ENCODE results near the gene RPS6KB1. TPM values are rescaled to one million over a fixed set of nuclear protein-coding genes. Genes with fewer than 3 reads are reported as not detected.
"Not testable (repeated sequence)": the region's sequence is repeated elsewhere in the genome, so short reads cannot be mapped to it uniquely, and the experiment has no call there.

The RPS6KB1 gene
- total and polyA plus RNA-seq, 2 of the 8 experiments (the other 6 are each of a cell fraction or from before 2014, with no cell fraction given) = 3.4 to 28.4 TPM

- H3K18ac ChIP-seq (ENCODE audit: extremely low read depth, low read length); H3K27me3 ChIP-seq (replicated peaks in 1 of 4; ENCODE audit: control insufficient read depth in 3 of 4, extremely low read depth in 1 of 4, insufficient read depth in 3 of 4, low read length in 3 of 4); H3K4me1 ChIP-seq (replicated peaks in 1 of 4; ENCODE audit: control insufficient read depth in 3 of 4, insufficient read depth in 4 of 4, low read length in 3 of 4); H3K9ac ChIP-seq (replicated peaks in 1 of 4; ENCODE audit: extremely low read depth in 1 of 4, low read depth in 3 of 4, low read length in 3 of 4); H2AFZ ChIP-seq (ENCODE audit: low read length); POLR2A ChIA-PET (ENCODE audit: partially characterized antibody); H3K56ac ChIP-seq (replicated peaks; ENCODE audit: insufficient read length, low read depth, low read length); H3K27ac ChIP-seq (ENCODE audit: low read depth, low read length); H3K4me3 ChIP-seq (ENCODE audit: extremely low read depth in 1 of 4, insufficient read depth in 2 of 4, low read depth in 3 of 4, low read length in 4 of 4); H3K4me2 ChIP-seq (ENCODE audit: insufficient read depth in 1 of 2, low read depth in 2 of 2, low read length in 2 of 2); H4K20me1 ChIP-seq (replicated peaks in 1 of 2; ENCODE audit: control insufficient read depth in 1 of 2, insufficient read depth in 2 of 2, low read length in 2 of 2); H4K91ac ChIP-seq (replicated peaks; ENCODE audit: insufficient read length, low read length); H3K14ac ChIP-seq (ENCODE audit: insufficient read length); H3K23ac ChIP-seq (ENCODE audit: insufficient read length); H2BK120ac ChIP-seq (replicated peaks; ENCODE audit: low read depth, low read length); H3K79me2 ChIP-seq (ENCODE audit: control insufficient read depth in 1 of 2, insufficient read depth in 2 of 2, low read length in 2 of 2); DNase-seq (ENCODE audit: low read depth in 1 of 2, low spot score in 2 of 2); H3K79me1 ChIP-seq (ENCODE audit: low read depth, low read length); H2BK15ac ChIP-seq (ENCODE audit: low read length); H2AK5ac ChIP-seq (ENCODE audit: low read depth, low read length); H4K5ac ChIP-seq (ENCODE audit: insufficient read length, low read depth, low read length); CTCF ChIA-PET (ENCODE audit: partially characterized antibody); H2BK20ac ChIP-seq (ENCODE audit: low read length); H4K8ac ChIP-seq (ENCODE audit: extremely low read depth, insufficient read depth, low read length); H2BK5ac ChIP-seq (ENCODE audit: low read depth, low read length); H3K4ac ChIP-seq (replicated peaks; ENCODE audit: insufficient read length, low read depth, low read length); H3K23me2 ChIP-seq (ENCODE audit: low read depth, low read length); H3K36me3 ChIP-seq (ENCODE audit: control insufficient read depth in 2 of 4, insufficient read depth in 4 of 4, low read length in 3 of 4); H2BK12ac ChIP-seq (ENCODE audit: low read depth, low read length); H3K9me3 ChIP-seq (ENCODE audit: insufficient read depth in 2 of 2, low read depth in 1 of 2, low read length in 1 of 2); FAIRE-seq: not testable (repeated sequence)
- WGBS, 2 experiments (ENCODE audit: extremely low coverage in 1 of 2, insufficient coverage in 1 of 2, insufficient read length in 1 of 2, insufficient replicate concordance in 2 of 2, low coverage in 1 of 2, low lambda C conversion rate in 2 of 2, missing lambda C conversion rate in 1 of 2) = 93% methylated on average over 2 of the region's 3 CpGs; no CpG with 5 or more reads in 1 of the 2 experiments
These were observed 103.7 kb downstream of the RPS6KB1 start for GRCh38 chr17:59996608-59997007.

Small RNAs within 50 kb of the gene (small RNA-seq; reads per million reads assigned to genes)
- gene RNU6-450P (ENCODE audit: insufficient read depth) (not detected), gene RPS29P21 (ENCODE audit: insufficient read depth) (not detected)

Other genes starting within 250 kb of the RPS6KB1 start
- gene PTRH2, start 185.7 kb upstream of the RPS6KB1 start, total RNA-seq (2021; fragmentation: NEBNext Ultra II Directional; extraction: Animal tissue kit (Norgen Biotek cat#: 25700)) = 36.5 and 39.4 TPM in 2 replicates
- 23.9 and 43.2 TPM in 2 replicates for gene PTRH2, start 185.7 kb upstream of the RPS6KB1 start, polyA plus RNA-seq (2011; rRNA removed)
- gene VMP1, start 185.5 kb upstream of the RPS6KB1 start, total RNA-seq (2021; fragmentation: NEBNext Ultra II Directional; extraction: Animal tissue kit (Norgen Biotek cat#: 25700)) = 92.6 and 92.7 TPM in 2 replicates
- gene VMP1, start 185.5 kb upstream of the RPS6KB1 start, polyA plus RNA-seq (2011; rRNA removed) = 28.1 and 45.0 TPM in 2 replicates
- 16.1 and 17.5 TPM in 2 replicates for gene TUBD1, start 178 bp upstream of the RPS6KB1 start, total RNA-seq (2021; fragmentation: NEBNext Ultra II Directional; extraction: Animal tissue kit (Norgen Biotek cat#: 25700))
- gene TUBD1, start 178 bp upstream of the RPS6KB1 start, polyA plus RNA-seq (2011; rRNA removed) = 5.7 and 9.1 TPM in 2 replicates
- 4.7 and 5.2 TPM in 2 replicates for gene RNFT1, start 71.6 kb downstream of the RPS6KB1 start, total RNA-seq (2021; fragmentation: NEBNext Ultra II Directional; extraction: Animal tissue kit (Norgen Biotek cat#: 25700))
- gene RNFT1, start 71.6 kb downstream of the RPS6KB1 start, polyA plus RNA-seq (2011; rRNA removed) = 2.6 and 3.0 TPM in 2 replicates
- 19.1 and 20.9 TPM in 2 replicates for gene HEATR6, start 185.8 kb downstream of the RPS6KB1 start, total RNA-seq (2021; fragmentation: NEBNext Ultra II Directional; extraction: Animal tissue kit (Norgen Biotek cat#: 25700))
- 19.1 and 24.0 TPM in 2 replicates for gene HEATR6, start 185.8 kb downstream of the RPS6KB1 start, polyA plus RNA-seq (2011; rRNA removed)

All from H1 (cell line).